HG03175 (cell line): Measurements from ENCODE around the gene ADAMTS9.

Source experiments
- ATAC-seq: cut with Tn5 transposase; IDR thresholded peaks from one replicate; pipeline ENCODE4 v1.9.1; 2021; ENCODE audit warnings: mild to moderate bottlenecking, moderate library complexity; ENCODE audit not compliant: unreplicated experiment

The ADAMTS9 gene

GRCh38 chr3:64687781-64688604, at the start of gene ADAMTS9:
TSS of gene ADAMTS9 (minus strand) at chr3:64688000. CDS start at chr3:64687657, 343 bp downstream.
- no peak for ATAC-seq

- ATAC-seq: no peak
These were observed 44.8 kb upstream of the ADAMTS9 start for GRCh38 chr3:64732576-64732975.

- ATAC-seq: no peak
These were observed 42.9 kb upstream of the ADAMTS9 start for GRCh38 chr3:64730681-64731080.

GRCh38 chr3:64728994-64729393, 41.2 kb upstream of the ADAMTS9 start:
- no peak for ATAC-seq

- no peak for ATAC-seq
These were observed 40.6 kb upstream of the ADAMTS9 start for GRCh38 chr3:64728428-64728827.

GRCh38 chr3:64726414-64727090, 38.8 kb upstream of the ADAMTS9 start:
- ATAC-seq: no peak

GRCh38 chr3:64718976-64719375, 31.2 kb upstream of the ADAMTS9 start:
- no peak for ATAC-seq

- no peak for ATAC-seq
These were observed 30.2 kb upstream of the ADAMTS9 start for GRCh38 chr3:64717872-64718613.

- ATAC-seq: no peak
These were observed 29.6 kb upstream of the ADAMTS9 start for GRCh38 chr3:64717411-64717810.

GRCh38 chr3:64716110-64716710, 28.4 kb upstream of the ADAMTS9 start:
- no peak for ATAC-seq

- ATAC-seq: no peak
These were observed 27.6 kb upstream of the ADAMTS9 start for GRCh38 chr3:64715211-64715982.

GRCh38 chr3:64708456-64708855, 20.7 kb upstream of the ADAMTS9 start:
- no peak for ATAC-seq

GRCh38 chr3:64705946-64706345, 18.1 kb upstream of the ADAMTS9 start:
- ATAC-seq: no peak

- ATAC-seq: no peak
These were observed 9.1 kb upstream of the ADAMTS9 start for GRCh38 chr3:64696896-64697295.

- no peak for ATAC-seq
These were observed 6.3 kb upstream of the ADAMTS9 start for GRCh38 chr3:64694114-64694513.

- no peak for ATAC-seq
These were observed 5.2 kb upstream of the ADAMTS9 start for GRCh38 chr3:64693031-64693430.

- no peak for ATAC-seq
These were observed 3.3 kb upstream of the ADAMTS9 start for GRCh38 chr3:64691051-64691450.

GRCh38 chr3:64687086-64687780, 567 bp downstream of the ADAMTS9 start:
- ATAC-seq: no peak

GRCh38 chr3:64686446-64686908, 1.3 kb downstream of the ADAMTS9 start:
- ATAC-seq: no peak
